ENCODE measurements around the gene NCOA6. TPM values are rescaled to one million over a fixed set of nuclear protein-coding genes. Genes with fewer than 3 reads are reported as not detected.
"Not testable (repeated sequence)": the region's sequence is repeated elsewhere in the genome, so short reads cannot be mapped to it uniquely, and the experiment has no call there.

The NCOA6 gene
- total RNA-seq, 1 donor from 2014 or later = 3.3 TPM

GRCh38 chr20:34720266-34720665 is 105.2 kb downstream of the NCOA6 start:
- no peak for DNase-seq (ENCODE audit: low read depth in 2 of 2)

- not testable (repeated sequence) for DNase-seq (ENCODE audit: low read depth in 2 of 2)
Observed at GRCh38 chr20:34719242-34720017, 106.0 kb downstream of the NCOA6 start.

GRCh38 chr20:34717230-34718095 is 108.0 kb downstream of the NCOA6 start:
- no peak for DNase-seq (ENCODE audit: low read depth in 2 of 2)

- DNase-seq (ENCODE audit: low read depth in 2 of 2) = no peak
Observed at GRCh38 chr20:34716921-34717229, 108.6 kb downstream of the NCOA6 start.

GRCh38 chr20:34715384-34715783 is 110.1 kb downstream of the NCOA6 start:
- no peak for DNase-seq (ENCODE audit: low read depth in 2 of 2)

- not testable (repeated sequence) for DNase-seq (ENCODE audit: low read depth in 2 of 2)
Observed at GRCh38 chr20:34713944-34714515, 111.4 kb downstream of the NCOA6 start.

GRCh38 chr20:34713194-34713943 is 112.1 kb downstream of the NCOA6 start:
- DNase-seq (ENCODE audit: low read depth in 2 of 2) = peak in 1 of 2 donors; percentile 97

GRCh38 chr20:34712525-34713192 is 112.8 kb downstream of the NCOA6 start:
- DNase-seq (ENCODE audit: low read depth in 2 of 2) = no peak

GRCh38 chr20:34711813-34712430 is 113.5 kb downstream of the NCOA6 start:
- no peak for DNase-seq (ENCODE audit: low read depth in 2 of 2)

GRCh38 chr20:34710861-34711574 is 114.4 kb downstream of the NCOA6 start:
- DNase-seq (ENCODE audit: low read depth in 2 of 2) = no peak

GRCh38 chr20:34710568-34710839 is 114.9 kb downstream of the NCOA6 start:
- no peak for DNase-seq (ENCODE audit: low read depth in 2 of 2)

- DNase-seq (ENCODE audit: low read depth in 2 of 2) = peak in 1 of 2 donors; percentile 69
Observed at GRCh38 chr20:34709831-34710567, 115.5 kb downstream of the NCOA6 start.

GRCh38 chr20:34709044-34709830 is 116.2 kb downstream of the NCOA6 start:
- peak in 1 of 2 donors; percentile 72 for DNase-seq (ENCODE audit: low read depth in 2 of 2)

- peak in 1 of 2 donors; percentile 63 for DNase-seq (ENCODE audit: low read depth in 2 of 2)
Observed at GRCh38 chr20:34708621-34709043, 116.8 kb downstream of the NCOA6 start.

- no peak for DNase-seq (ENCODE audit: low read depth in 2 of 2)
Observed at GRCh38 chr20:34706912-34707784, 118.3 kb downstream of the NCOA6 start.

- no peak for DNase-seq (ENCODE audit: low read depth in 2 of 2)
Observed at GRCh38 chr20:34706302-34706875, 119.1 kb downstream of the NCOA6 start.

Measured in dermis microvascular lymphatic vessel endothelial cell (primary cell).